ENCODE data around the gene MAGOH. TPM values are rescaled to one million over a fixed set of nuclear protein-coding genes. Genes with fewer than 3 reads are reported as not detected.

MAGOH gene
- total and polyA plus RNA-seq, 9 of the 15 experiments (the other 6 are each of a cell fraction or from before 2014, with no cell fraction given): 102 to 342 (median 135) TPM

- no peak for TF ChIP-seq TBL1XR1 (IDR thresholded peaks at IDR 0.05; ENCODE audit: low read length in 2 of 2)
- no peak for TF ChIP-seq GABPB2 (CRISPR knock-in tag; conservative IDR thresholded peaks at IDR 0.05)
- peak; percentile 40; the same call in 1 of the 2 replicates for TF ChIP-seq TFAP4 (CRISPR knock-in tag; IDR thresholded peaks at IDR 0.05; ENCODE audit: borderline replicate concordance)
- peak; percentile 56; the same call in 1 of the 2 replicates for TF ChIP-seq MTA1 (IDR thresholded peaks at IDR 0.05; ENCODE audit: borderline replicate concordance)
- no peak for TF ChIP-seq CHD7 (IDR thresholded peaks at IDR 0.05; ENCODE audit: low read depth, low read length)
- no peak for TF ChIP-seq MXI1 (IDR thresholded peaks at IDR 0.05; ENCODE audit: low read depth, low read length)
- peak in 2 of 3 experiments; percentile 66 to 82 for TF ChIP-seq YY1 (IDR thresholded peaks at IDR 0.05; ENCODE audit: borderline replicate concordance in 1 of 3, control insufficient read depth in 1 of 3, extremely low read depth in 1 of 3, insufficient read depth in 3 of 3, insufficient read length in 1 of 3, insufficient replicate concordance in 2 of 3, low read depth in 1 of 3, low read length in 2 of 3)
- peak; percentile 67; the same call in 1 of the 2 replicates for TF ChIP-seq DPF2 (IDR thresholded peaks at IDR 0.05)
- TF ChIP-seq PHB (CRISPR knock-in tag; IDR thresholded peaks at IDR 0.05): peak; percentile 50; the same call in 1 of the 2 replicates
- peak; percentile 18; the same call in 1 of the 2 replicates for TF ChIP-seq CREB1 (IDR thresholded peaks at IDR 0.05)
- TF ChIP-seq CREB1 (CRISPR knock-in tag; IDR thresholded peaks at IDR 0.05): peak; percentile 6; the same call in 1 of the 2 replicates
- TF ChIP-seq KLF16 (IDR thresholded peaks at IDR 0.05): 0 out of 2 replicates have a peak, but pooled peaks have one; percentile 21
- TF ChIP-seq HMGXB4 (CRISPR knock-in tag; IDR thresholded peaks at IDR 0.05): peak; percentile 85
Observed at GRCh38 chr1:53196485-53197290, 41.6 kb downstream of the MAGOH start, which contains the start of gene CPT2 (continued).

Data from K562 (cell line).